GM19395 (cell line): ENCODE data around the gene SGMS1.
"Not testable (repeated sequence)": the region's sequence is repeated elsewhere in the genome, so short reads cannot be mapped to it uniquely, and the experiment has no call there.

Experiments
- ATAC-seq: cut with Tn5 transposase; IDR thresholded peaks from one replicate; pipeline ENCODE4 v1.9.1; 2021; ENCODE audit warnings: mild to moderate bottlenecking, moderate library complexity; ENCODE audit not compliant: unreplicated experiment

SGMS1 gene

DNA sequence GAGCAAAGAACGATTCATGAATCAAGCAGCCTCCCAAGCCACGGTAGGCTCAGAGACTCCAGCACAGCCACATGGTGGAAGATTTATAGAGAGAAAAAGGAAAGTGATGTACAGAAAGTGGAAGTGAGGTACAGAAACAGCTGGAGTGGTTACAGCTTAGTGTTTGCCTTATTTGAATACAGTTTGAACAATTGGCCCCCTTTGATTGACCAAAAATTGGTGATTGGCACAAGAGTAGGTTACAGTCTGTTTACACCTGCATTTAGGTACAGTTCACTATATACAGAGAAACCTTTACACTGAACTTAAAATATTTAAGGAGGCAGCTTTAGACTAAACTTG lies 236.1 kb downstream of the SGMS1 start:
- ATAC-seq: peak; percentile 80

DNA sequence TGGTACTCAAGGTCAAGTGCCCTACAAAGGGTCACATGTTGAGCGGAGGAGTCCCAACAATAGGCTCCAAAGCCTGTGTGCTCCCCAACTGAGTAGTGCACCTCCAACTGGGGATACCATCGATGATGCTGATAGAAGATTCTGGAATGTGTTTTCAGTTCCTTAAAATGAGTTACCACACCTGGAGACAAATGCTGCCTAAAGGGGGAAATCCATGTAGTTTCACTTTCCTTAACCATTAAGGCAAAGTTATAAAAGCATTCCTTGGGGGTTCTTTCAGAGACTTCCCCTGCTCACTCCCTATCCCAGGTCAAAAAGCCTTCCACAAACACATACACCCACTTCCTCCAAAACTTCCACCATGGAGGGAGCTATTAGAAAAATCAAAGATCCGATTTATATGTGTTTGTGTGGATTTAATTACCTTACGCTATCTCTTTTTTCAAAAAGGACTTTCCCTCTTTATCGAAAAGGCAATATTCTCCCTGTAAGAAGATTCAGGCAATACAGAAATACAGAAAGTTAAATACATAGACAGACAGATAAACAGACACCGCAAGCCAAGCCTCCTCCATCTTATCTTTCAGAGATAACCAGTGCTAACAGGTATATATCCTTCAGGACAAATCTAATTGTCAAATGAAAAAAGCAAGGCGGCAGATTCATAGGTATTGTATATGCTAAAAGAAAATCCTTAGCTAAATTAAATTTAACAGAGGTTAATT lies 236.6 kb downstream of the SGMS1 start:
- ATAC-seq: no peak

DNA sequence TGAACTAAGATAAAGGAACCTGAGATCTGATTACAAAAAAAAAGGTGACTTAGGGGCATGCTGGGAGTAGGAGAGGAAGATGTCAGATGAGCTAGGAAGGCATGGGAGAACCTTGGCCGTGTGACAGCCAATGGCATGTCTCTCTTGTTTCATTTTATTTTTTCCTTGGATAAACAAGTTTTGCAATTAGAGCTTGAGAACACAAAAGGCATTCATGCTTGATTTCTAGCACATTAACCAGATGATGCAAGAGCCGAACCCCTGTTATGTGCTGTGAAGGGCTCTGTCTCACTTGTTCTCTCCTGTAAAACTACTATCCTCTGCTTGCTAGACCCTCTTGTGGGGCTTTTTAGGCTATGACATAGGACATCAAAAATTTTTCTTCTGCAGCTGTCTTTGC lies 238.1 kb downstream of the SGMS1 start:
- ATAC-seq: no peak

DNA sequence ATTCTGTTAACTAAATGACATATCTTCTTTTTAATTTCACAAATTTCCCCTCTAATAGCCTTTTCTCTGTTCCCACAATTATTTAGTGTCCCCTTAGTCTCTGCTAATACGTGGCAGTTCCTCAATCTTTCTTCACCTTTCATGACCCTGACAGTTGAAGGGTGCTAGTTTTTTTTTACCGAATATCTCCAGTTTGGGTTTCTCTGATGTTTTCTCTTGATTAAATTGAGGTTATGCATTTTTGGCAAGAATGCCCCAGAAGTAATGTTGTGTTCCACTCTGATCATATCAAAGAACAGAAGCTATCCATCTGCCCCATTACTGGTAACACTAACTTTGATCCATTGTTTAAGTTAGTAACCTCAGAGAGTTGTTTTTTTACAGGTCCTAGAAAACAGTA lies 238.9 kb downstream of the SGMS1 start:
- ATAC-seq: no peak

DNA sequence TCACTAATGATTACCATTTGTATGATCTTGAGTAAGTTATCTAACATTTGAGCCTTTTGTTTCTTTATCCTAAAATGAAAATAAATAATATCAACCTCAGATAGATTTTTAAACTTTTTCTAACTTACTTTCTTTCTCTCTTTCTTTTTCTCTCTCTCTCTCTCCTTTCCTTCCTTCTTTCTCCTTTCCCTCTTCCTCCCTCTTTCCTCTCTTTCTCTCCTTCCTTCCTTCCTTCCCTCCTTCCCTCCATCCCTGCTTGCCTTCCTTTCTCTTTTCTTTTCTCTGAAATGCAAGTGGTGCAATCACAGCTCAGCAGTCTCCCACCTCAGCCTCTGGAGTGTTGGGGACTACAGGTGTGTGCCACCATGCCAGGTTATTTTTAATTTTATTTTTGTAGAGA lies 239.5 kb downstream of the SGMS1 start:
- no peak for ATAC-seq

DNA sequence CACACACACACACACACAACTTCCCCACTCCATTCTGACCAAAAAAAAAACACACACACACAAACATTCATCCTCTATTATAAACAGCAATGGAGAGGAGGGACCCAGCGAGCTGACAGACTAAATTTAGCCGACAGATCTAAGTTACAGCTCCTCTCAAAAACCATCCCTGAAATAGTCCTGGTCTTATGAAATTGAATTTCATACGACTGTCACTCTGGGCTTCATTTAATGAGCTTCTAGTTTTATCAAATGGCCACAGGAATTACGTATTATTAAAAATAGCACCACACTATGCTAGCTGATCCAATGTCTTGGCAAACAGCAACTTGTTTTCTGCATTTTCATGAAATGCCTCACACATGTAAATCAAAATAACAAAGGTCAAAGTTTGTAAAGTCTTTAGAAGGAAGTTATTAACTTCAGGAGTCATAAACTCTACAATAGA lies 241.2 kb downstream of the SGMS1 start:
- no peak for ATAC-seq

DNA sequence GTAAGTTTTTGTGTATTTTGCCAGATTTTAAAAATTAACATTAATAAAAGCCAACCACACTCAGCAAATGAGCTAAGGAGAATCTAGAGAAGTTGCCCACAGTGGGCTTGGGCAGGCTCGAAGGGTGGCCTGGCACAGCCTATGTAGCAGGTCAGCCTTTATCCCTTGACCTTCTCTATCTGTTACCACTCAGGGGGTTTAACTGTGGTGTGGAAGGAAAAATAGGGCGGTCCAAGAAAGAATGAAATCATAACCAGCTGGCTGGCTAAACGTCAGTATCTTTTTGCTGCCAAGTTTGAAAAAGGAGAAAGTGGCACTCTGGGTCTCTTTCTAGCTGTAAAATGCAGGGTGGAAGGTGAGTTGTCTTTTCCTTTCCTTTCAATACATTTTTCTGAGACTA lies 242.1 kb downstream of the SGMS1 start:
- no peak for ATAC-seq

DNA sequence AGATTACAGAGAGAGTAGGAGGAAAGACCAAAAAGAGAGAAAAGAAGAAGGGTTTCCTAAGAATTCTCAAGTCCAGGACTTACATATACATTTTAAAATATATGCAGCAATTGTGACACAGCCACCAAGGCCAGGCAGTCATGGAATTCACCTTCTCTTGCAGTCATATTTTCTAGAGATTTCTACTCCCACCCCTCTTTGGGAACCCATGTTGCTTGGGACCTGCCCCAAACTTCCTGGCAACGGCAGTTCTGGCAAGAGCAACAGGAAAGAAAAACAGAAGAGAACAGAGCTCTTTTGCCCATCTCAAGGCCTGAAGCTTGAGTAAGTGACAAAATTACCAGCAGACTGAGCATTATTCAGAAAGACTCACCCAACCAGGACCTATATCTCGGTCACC lies 244.1 kb downstream of the SGMS1 start:
- no peak for ATAC-seq

DNA sequence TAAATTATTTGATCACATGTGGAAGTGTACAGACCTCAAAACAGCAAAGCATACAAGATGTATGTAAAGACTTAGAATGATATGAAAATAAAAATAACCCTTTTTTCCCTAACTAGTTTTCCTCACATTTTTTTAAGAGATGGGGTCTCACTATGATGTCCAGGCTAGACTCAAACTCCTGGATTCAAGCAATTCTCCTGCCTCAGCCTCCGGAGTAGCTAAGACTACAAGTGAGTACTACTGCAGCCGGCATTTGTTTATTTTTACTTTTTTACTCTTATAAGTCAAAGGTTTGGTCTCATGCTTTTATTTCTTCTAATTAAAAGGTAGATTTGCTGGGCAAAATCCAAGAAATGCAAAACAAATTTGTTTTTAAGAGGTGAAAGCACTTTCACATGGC lies 248.0 kb downstream of the SGMS1 start:
- no peak for ATAC-seq

DNA sequence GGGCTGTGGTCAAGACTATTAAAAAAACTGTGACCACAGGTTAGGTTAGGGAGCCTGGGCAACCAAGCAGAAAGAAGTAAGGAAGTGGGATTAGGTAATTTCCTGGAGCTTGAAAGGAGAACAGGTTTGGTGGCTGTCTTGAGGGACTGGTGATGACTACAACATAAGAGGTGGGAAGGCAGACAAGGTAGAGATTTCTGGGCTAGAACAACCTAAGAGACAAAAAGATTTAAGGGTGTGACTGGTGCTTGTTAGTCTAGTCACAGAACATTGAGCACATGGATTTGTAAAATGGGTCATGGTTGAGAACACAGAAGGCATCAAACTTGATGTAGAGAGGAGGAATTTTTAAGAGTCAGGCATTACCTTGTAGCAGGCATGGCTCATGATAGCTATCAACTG lies 248.7 kb downstream of the SGMS1 start:
- ATAC-seq: no peak

DNA sequence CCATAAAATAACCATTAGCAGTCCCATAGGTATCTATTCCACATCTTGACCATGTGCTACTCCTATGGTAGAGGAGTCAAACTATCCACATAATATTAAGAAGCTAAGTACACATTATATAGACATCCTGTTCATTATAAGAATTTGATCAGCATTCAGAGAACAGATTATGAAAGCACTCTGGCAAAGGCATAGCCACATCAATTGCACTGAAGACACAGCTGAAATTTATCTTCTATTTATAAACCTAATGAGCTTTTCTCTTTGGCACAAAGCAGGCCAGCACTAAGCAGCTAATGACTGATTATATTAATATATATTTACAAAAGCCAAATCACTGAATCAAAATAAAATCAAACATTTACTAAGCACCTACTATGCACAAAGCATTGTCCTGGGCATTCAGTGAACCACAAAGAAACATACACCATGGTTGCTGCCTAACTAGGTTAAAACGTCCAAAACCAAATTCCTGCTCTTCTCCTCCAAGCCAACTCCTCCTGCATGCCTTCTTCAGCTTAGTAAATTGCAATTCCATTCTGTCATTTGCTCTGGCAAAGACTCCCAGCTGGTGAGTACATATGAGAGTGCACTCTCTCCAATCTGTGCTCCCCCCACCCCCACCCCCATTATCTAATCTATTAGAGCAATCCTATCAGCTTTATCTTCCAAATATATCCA lies 249.8 kb downstream of the SGMS1 start:
- ATAC-seq: no peak

DNA sequence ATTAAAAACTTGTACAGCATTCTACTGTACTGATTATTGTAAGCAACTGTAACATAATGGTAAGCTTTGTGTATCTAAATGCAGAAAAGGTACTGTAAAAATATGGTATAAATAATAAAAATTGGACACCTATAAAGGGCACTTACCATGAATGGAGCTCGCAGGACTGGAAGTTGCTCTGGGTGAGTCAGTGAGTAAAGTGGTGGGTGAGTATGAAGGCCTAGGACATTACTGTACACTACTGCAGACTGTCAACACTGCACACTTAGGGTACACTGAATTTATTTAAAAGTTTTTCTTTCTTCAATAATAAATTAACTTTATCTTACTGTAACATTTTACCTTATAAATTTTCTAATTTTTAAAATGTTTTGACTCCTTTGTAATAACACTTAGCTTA lies 253.8 kb downstream of the SGMS1 start:
- no peak for ATAC-seq

DNA sequence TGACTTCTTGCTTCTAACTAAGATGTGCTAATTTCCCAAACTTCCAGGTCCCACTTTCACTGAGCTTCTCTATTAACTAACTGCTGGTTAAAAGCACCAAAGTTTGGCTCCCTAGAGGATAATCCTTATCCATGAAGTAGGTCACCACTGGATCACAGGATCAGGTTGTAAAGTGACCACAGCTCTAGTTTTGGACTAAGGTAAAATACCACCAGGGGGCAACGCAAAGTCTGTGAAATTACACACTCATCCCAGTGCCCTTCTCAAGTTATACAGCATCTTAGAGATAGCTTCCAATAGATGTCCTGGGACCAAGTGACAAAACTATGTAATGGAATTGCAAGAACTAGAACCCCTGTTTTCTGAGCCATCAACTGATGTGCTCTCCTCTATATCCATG lies 256.0 kb downstream of the SGMS1 start:
- no peak for ATAC-seq

DNA sequence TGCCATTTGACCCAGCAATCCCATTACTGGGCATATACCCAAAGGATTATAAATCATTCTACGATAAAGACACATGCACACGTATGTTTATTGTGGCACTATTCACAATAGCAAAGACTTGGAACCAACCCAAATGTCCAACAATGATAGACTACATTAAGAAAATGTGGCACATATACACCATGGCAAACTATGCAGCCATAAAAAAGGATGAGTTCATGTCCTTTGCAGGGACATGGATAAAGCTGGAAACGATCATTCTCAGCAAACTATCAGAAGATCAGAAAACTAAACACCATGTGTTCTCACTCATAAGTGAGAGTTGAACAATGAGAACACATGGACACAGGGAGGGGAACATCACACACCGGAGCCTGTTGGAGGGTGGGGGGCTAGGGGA lies 257.3 kb downstream of the SGMS1 start:
- not testable (repeated sequence) for ATAC-seq

DNA sequence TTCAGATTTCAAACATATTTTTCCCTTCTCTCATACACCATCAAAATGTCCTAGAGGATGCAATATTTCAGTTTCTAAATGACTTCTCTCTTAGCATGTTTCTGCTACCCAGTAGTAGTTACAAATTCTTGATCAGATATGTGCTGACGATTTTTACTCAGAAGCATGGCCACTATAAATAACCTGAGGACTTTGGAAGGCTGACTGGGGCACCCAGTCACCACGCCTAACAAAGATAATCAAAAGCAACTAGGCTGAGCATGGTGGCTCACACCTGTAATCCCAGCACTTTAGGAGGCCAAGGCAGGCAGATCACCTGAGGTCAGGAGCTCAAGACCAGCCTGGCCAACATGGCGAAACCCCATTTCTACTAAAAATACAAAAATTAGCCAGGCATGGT lies 259.0 kb downstream of the SGMS1 start:
- ATAC-seq: not testable (repeated sequence)

DNA sequence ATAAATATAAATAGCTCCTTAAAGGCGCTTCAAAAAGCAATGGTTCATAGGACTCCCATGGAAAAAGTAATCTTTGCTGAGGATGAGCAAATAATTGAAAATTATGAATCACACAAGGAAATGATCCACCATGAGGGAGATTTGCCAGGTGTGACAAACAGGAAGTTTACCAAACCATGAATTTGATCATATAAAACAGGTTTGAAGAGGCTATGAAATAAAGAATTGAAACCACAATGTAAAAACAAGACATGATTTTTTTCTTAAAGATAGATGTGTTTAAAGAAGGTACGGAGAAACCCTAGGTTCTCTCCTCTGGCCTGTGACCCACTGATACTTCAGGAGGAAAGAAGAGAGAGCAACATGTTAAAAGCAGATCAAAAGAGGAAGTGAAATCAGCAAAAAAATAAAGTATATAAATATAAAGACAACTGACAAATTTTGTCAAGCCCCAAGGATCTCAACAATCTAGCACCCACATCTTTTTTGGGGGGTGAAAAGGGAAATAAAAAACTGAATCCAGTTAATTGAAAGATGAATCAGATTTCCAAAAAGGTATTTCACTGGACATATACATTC lies 261.1 kb downstream of the SGMS1 start:
- ATAC-seq: peak; percentile 89

DNA sequence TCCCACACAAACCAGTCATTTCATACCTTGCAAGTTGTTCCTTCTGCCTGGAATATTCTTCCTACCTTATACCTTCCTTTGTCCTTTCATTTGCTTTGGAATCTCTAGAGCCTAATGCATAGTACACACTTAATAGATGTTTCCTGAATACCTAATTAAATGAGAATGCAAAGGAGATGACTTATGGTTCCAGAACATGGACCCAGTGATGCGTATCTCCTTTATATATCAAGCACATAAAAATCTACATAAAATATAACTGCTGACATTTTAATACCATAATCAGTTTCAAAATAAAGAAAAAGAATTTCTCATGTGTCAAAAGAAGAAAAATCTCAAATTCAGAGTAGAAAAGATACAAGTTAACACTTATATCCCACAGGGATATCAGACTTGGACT lies 261.8 kb downstream of the SGMS1 start:
- ATAC-seq: no peak

DNA sequence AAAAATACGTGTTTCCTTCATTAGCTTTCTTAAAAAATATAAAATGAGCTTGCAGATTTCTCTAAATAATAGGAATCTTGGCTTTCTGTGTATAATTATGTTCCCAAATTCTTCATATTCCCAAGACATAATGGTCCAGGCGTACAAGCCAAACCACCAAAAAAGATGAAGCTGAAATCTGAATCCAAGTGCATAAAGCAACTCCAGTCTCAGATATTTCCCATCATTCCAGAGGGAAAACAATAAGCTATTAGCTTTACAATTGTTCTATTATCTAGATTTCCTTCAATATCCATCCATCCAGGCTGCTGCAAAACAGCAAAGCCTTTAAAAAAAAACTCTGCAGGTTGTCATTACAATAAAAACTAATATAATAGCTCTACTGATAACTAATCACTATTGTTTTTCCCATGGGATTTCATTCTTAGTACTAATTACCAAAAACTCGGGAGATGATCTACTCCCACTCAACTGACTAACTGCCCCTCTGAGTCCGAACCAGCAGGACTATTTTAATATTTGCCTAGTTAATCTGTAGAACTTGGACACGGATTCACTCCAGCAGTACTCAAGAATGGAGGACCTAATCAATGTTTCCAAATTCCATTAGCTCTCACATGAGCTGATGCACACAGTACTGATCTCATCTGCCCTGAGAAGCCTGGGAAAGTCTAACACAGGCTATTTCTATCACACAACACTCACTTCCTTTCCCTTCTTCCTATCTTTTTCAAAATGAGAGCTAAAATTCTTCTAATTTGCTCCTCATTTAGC lies 263.5 kb downstream of the SGMS1 start:
- ATAC-seq: no peak

DNA sequence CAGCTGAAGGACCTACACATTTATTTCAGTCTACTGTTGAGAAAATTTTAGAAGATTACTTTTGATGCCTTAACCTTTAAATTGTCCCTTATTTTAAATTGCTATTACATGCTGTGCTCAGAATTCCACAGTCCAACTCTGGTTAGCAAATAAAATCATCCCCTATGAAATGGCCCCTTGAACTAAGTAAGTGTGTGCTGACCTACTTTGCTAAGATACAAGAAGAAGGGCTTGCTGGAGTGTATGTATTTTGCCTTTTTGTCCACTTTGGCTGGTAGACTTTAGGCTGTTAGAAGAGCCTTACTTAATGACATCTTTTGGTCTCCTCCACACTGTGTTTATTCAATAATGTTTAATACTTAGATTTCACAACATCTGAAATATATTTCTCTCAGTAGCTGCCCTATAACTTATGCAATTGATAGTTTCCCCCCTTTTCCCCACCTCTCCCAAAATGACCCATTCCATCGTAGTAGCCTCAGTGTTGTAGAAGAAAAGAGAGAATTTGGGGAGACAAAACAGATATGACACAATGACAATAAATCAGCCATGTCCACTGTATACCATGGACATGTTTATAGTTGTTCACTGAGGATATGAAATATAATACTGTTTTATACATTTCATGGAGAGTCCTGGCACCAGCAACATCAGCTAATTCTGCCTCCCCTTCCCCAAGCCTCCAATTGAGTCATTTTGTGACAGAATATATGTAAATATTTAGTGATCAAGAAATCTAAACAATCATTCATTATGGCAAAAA lies 264.6 kb downstream of the SGMS1 start:
- no peak for ATAC-seq

DNA sequence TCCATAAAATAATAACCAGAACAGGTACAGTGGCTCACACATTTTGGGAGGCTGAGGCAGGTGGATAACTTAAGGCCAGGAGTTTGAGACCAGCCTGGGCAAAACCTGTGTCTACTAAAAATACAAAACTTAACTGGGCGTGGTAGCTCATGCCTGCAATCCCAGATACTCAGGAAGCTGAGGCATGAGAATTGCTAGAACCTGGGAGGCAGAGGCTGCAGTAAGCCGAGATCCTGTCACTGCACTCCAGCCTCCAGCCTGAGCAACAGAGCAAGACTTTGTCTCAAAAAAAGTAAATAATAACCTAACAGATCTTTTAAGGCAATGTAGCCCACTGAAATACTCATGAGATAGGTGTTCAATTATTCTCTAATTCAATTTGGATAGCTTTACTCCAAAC lies 265.3 kb downstream of the SGMS1 start:
- ATAC-seq: no peak

DNA sequence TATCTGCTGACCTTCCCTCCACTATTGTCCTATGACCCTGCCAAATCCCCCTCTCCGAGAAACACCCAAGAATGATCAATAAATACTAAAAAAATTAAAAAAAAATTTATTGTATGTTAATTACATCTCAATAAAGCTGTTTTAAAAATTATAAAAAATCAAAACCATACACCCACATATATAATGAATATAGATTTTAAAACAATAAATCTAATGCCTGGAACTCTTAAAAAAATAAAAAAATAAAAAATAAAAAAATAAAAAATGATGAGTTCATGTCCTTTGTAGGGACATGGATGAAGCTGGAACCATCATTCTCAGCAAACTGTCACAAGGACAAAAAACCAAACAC lies 267.3 kb downstream of the SGMS1 start:
- not testable (repeated sequence) for ATAC-seq
